K562 (cell line): ENCODE results near the gene BGN. TPM values are rescaled to one million over a fixed set of nuclear protein-coding genes. Genes with fewer than 3 reads are reported as not detected.

ENCODE experiments used
- ATAC-seq: fragments of 200-7000 bp; cut with Tn5 transposase; 3 replicates; pipeline ENCODE4 v1.9.1; 2020; ENCODE audit warnings: moderate library complexity
- BruUV-seq: library from RNA; stranded (reverse); fragments of 400-500 nt; replicated peaks from 2 replicates; lab custom pipeline; 2021; lab: Mats Ljungman, UMichigan
- CTCF ChIA-PET: fragments of 300-600 bp; formaldehyde crosslinking; extraction: SDS; loops from one replicate; lab custom pipeline; 2021; ENCODE audit warnings: low intra/inter-chr PET ratio; lab: Yijun Ruan, JAX
- POLR2A ChIA-PET: fragments of 300-600, 350-650 bp; sonication (Branson Sonifier 250); formaldehyde crosslinking; extraction: SDS; loops from one replicate; lab custom pipeline; 2021; ENCODE audit warnings: antibody characterized with exemption, inconsistent platforms; lab: Yijun Ruan, JAX
- DNase-seq, 4 experiments: peaks; one replicate each; pipeline versions ENCODE4 v3.0.0 to v3.0.0-alpha.2; 2011 to 2018; ENCODE audit warnings: low spot score in 3 of 4, mixed read lengths in 3 of 4; ENCODE audit errors: extremely low read depth in 1 of 4
- FAIRE-seq: peaks from 2 replicates; lab custom pipeline; 2011; peaks lifted over from hg19 to GRCh38; lab: Jason Lieb, UNC
- H2AFZ ChIP-seq: 2 replicates; pipeline ENCODE4 v1.6.0; 2011; ENCODE audit warnings: low read depth, low read length, control low read depth, inconsistent platforms
- H3K27ac ChIP-seq: fragments of 200-600 bp; 3 replicates; pipeline ENCODE4 v1.8.0; 2011; ENCODE audit warnings: low read depth, mild to moderate bottlenecking, control low read depth, inconsistent platforms, low read length, moderate library complexity, mixed read lengths; ENCODE audit errors: extremely low read depth
- H3K27me3 ChIP-seq, 2 experiments: fragments of 300-600 bp in 1 of 2; 2 replicates in 1 of 2; 3 replicates in 1 of 2; pipeline versions ENCODE4 v1.6.0 to v1.8.0; 2011; ENCODE audit warnings: inconsistent platforms in 2 of 2, low read length in 2 of 2, mild to moderate bottlenecking in 1 of 2, mixed read lengths in 1 of 2, moderate library complexity in 1 of 2; ENCODE audit not compliant: control insufficient read depth in 2 of 2, insufficient read depth in 2 of 2
- H3K36me3 ChIP-seq: fragments of 300-600 bp; 3 replicates; pipeline ENCODE4 v1.8.0; 2011; ENCODE audit warnings: mild to moderate bottlenecking, low read length, inconsistent platforms; ENCODE audit not compliant: control insufficient read depth, insufficient read depth
- H3K4me1 ChIP-seq, 2 experiments: fragments of 200-600 bp in 1 of 2; replicated peaks in 1 of 2; 2 replicates in 1 of 2; 3 replicates in 1 of 2; pipeline versions ENCODE4 v1.5.1 to v1.8.0; 2011; ENCODE audit warnings: inconsistent platforms in 2 of 2, low read length in 2 of 2, mild to moderate bottlenecking in 1 of 2, mixed read lengths in 1 of 2, moderate library complexity in 1 of 2; ENCODE audit not compliant: control insufficient read depth in 2 of 2, insufficient read depth in 2 of 2
- H3K4me2 ChIP-seq: 2 replicates; pipeline ENCODE4 v1.6.1; 2011; ENCODE audit warnings: low read length, control low read depth, inconsistent platforms, mixed read lengths; ENCODE audit not compliant: insufficient read depth
- H3K4me3 ChIP-seq: fragments of 200-600 bp; sonication (generic), shearing (Covaris generic); 2 replicates; pipeline ENCODE4 v1.5.1; 2016; ENCODE audit warnings: control low read depth, inconsistent platforms
- H3K79me2 ChIP-seq: fragments of 200-600 bp; 3 replicates; pipeline ENCODE4 v1.8.0; 2011; ENCODE audit warnings: low read length, inconsistent platforms; ENCODE audit not compliant: control insufficient read depth, insufficient read depth
- H3K9ac ChIP-seq, 2 experiments: 2 replicates each; pipeline versions ENCODE4 v1.6.0 to v1.6.1; 2011; ENCODE audit warnings: low read depth in 2 of 2, low read length in 2 of 2, control low read depth in 1 of 2, inconsistent platforms in 1 of 2, mild to moderate bottlenecking in 1 of 2, mixed read lengths in 1 of 2; ENCODE audit not compliant: insufficient read depth in 1 of 2
- H3K9me1 ChIP-seq: one replicate; pipeline ENCODE4 v1.6.0; 2011; ENCODE audit warnings: inconsistent platforms, mild to moderate bottlenecking, low read length, moderate library complexity; ENCODE audit not compliant: control insufficient read depth, insufficient read depth
- H3K9me3 ChIP-seq: replicated peaks from 2 replicates; pipeline ENCODE4 v1.5.1; 2011; ENCODE audit warnings: low read depth, low read length, inconsistent platforms; ENCODE audit not compliant: control insufficient read depth, insufficient read depth
- H4K20me1 ChIP-seq: replicated peaks from 2 replicates; pipeline ENCODE4 v1.6.1; 2011; ENCODE audit warnings: low read length, inconsistent platforms, mixed read lengths; ENCODE audit not compliant: control insufficient read depth, insufficient read depth
- RBM14 ChIP-seq: fragments of 200-400 bp; formaldehyde crosslinking; IDR thresholded peaks from 2 replicates; pipeline ENCODE4 v1.6.1; 2018; ENCODE audit warnings: low read depth, mild to moderate bottlenecking, low read length, moderate library complexity, borderline replicate concordance; ENCODE audit not compliant: insufficient read depth
- ZBTB17 ChIP-seq: fragments of 450-650 bp; formaldehyde crosslinking; IDR thresholded peaks from 2 replicates; pipeline ENCODE4 v1.4.0; 2020; ENCODE audit warnings: mild to moderate bottlenecking
- ZNF695 ChIP-seq: fragments of 450-650 bp; formaldehyde crosslinking; IDR thresholded peaks from 2 replicates; pipeline ENCODE4 v1.4.0; 2020; ENCODE audit warnings: mild to moderate bottlenecking, moderate library complexity
- WGBS: fragments of 100-300 bp; shearing (Covaris generic); methylation state at CpG from one replicate; pipeline ENCODE4 v1.1.6; 2016; ENCODE audit warnings: low coverage, mixed read lengths; ENCODE audit not compliant: insufficient coverage; ENCODE audit errors: missing lambda C conversion rate; 5-methylcytosine and 5-hydroxymethylcytosine counted together
- in situ Hi-C: fragments of 300-500 bp; cut with MboI; formaldehyde crosslinking; loops from 4 replicates; pipeline ENCODE4 v1.15.0; 2018; ENCODE audit warnings: inconsistent platforms, mixed read lengths
- intact Hi-C: fragments of 100-400 bp; cut with micrococcal nuclease; formaldehyde crosslinking; loops from 2 replicates; pipeline ENCODE4 v1.14.2; 2022
- polyA plus RNA-seq, 8 experiments: library from polyadenylated mRNA; depleted of rRNA in 4 of 8; stranded (reverse) in 5 of 8; unstranded in 3 of 8; fragments of >200 nt; fragmentation: Nextera tagmentation in 2 of 8; fragmentation: Illumina TruSeq in 1 of 8; extraction: Ambion mirVana in 2 of 8; extraction: Trizol in 1 of 8; gene quantifications; 2 replicates each; pipeline versions ENCODE4 v1.2.1 to v1.2.3, GENCODE V29; 2011 to 2014; ENCODE audit warnings: inconsistent platforms in 1 of 8, missing spikeins in 1 of 8
- total RNA-seq, 7 experiments: library from RNA; depleted of rRNA in 6 of 7; stranded (reverse); fragments of >200 nt in 6 of 7; fragmentation: Illumina TruSeq in 2 of 7; extraction: Trizol in 2 of 7; gene quantifications; 2 replicates each; pipeline versions ENCODE4 v1.2.1 to v1.2.3, GENCODE V29; 2011 to 2021; ENCODE audit warnings: low replicate concordance in 1 of 7
- TF ChIP-seq, protein P1 (sequence below): IDR thresholded peaks from 3 replicates; pipeline ENCODE4 v1.6.1; 2011; ENCODE audit warnings: borderline replicate concordance, mild to moderate bottlenecking; ENCODE audit not compliant: insufficient read length, insufficient read depth
- TF ChIP-seq, protein P2 (sequence below): fragments of 450-650 bp; IDR thresholded peaks from 2 replicates; pipeline ENCODE4 v1.6.1; 2017; ENCODE audit warnings: antibody characterized with exemption, mild to moderate bottlenecking
- TF ChIP-seq, protein P3 (sequence below): sonication (generic); formaldehyde crosslinking; IDR thresholded peaks from 2 replicates; pipeline ENCODE4 v1.8.1; 2023; ENCODE audit warnings: missing genetic modification reagents, mild to moderate bottlenecking, borderline replicate concordance

Gene BGN
- total and polyA plus RNA-seq, 9 of the 15 experiments (the other 6 are each of a cell fraction or from before 2014, with no cell fraction given): 0.11 TPM; not detected in 8

DNA sequence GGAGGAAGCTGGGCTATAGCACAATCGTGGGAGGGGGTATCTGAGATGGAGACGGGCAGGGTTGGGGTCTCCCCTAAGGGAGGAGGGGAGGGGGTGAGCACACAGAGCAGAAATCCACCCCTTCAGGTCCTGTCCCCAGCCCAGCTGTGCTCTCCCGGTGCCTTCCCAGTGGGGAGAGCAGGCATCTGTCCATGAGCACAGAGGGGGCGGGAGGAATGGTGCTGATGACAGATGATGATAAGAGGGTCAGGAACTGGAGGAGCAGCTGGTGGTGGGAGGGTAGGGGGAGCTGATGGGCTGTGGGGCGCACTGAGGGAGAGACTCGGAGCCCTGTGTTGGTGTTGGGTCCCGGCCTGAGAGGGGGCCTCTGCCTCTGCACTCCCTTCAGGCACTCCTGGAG is 31.3 kb downstream of the BGN start:
- no TSS peak for BruUV-seq
- H3K4me2 ChIP-seq: no peak overlapping the region
- H3K4me3 ChIP-seq: no peak overlapping the region
- peaks cover 0 to 1% of the 10 kb centered on the region in 2 experiments; a peak in 2 of 5 replicates for H3K4me1 ChIP-seq
- intact Hi-C loops: no loop called here
- no peaks in the 10 kb centered on the region for H3K9me1 ChIP-seq
- ATAC-seq (no peak), DNase-seq (peak in 2 of 4 experiments; percentile 27 to 28), FAIRE-seq (no peak)
- in situ Hi-C loops: no loop called here
- no peaks in the 10 kb centered on the region for H3K79me2 ChIP-seq
- ChIA-PET CTCF (no interaction called here), POLR2A (no interaction called here)
- H3K9me3 ChIP-seq: no peaks in the 10 kb centered on the region
- WGBS: 0% methylated on average over 6 of the region's 7 CpGs
- no peak overlapping the region for H3K9ac ChIP-seq
- no peak overlapping the region for H2AFZ ChIP-seq
- no peaks in the 10 kb centered on the region for H3K36me3 ChIP-seq
- no peaks in the 10 kb centered on the region for H4K20me1 ChIP-seq
- peaks cover 25 to 70% of the 10 kb centered on the region in 2 experiments; a peak in 4 of 5 replicates for H3K27me3 ChIP-seq
- H3K27ac ChIP-seq: no peak overlapping the region
- TF ChIP-seq, protein P1, sequence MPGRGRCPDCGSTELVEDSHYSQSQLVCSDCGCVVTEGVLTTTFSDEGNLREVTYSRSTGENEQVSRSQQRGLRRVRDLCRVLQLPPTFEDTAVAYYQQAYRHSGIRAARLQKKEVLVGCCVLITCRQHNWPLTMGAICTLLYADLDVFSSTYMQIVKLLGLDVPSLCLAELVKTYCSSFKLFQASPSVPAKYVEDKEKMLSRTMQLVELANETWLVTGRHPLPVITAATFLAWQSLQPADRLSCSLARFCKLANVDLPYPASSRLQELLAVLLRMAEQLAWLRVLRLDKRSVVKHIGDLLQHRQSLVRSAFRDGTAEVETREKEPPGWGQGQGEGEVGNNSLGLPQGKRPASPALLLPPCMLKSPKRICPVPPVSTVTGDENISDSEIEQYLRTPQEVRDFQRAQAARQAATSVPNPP: no peak
- no peak for TF ChIP-seq ZBTB17 (CRISPR knock-in tag)
- no peak for TF ChIP-seq RBM14
- TF ChIP-seq, protein P2, sequence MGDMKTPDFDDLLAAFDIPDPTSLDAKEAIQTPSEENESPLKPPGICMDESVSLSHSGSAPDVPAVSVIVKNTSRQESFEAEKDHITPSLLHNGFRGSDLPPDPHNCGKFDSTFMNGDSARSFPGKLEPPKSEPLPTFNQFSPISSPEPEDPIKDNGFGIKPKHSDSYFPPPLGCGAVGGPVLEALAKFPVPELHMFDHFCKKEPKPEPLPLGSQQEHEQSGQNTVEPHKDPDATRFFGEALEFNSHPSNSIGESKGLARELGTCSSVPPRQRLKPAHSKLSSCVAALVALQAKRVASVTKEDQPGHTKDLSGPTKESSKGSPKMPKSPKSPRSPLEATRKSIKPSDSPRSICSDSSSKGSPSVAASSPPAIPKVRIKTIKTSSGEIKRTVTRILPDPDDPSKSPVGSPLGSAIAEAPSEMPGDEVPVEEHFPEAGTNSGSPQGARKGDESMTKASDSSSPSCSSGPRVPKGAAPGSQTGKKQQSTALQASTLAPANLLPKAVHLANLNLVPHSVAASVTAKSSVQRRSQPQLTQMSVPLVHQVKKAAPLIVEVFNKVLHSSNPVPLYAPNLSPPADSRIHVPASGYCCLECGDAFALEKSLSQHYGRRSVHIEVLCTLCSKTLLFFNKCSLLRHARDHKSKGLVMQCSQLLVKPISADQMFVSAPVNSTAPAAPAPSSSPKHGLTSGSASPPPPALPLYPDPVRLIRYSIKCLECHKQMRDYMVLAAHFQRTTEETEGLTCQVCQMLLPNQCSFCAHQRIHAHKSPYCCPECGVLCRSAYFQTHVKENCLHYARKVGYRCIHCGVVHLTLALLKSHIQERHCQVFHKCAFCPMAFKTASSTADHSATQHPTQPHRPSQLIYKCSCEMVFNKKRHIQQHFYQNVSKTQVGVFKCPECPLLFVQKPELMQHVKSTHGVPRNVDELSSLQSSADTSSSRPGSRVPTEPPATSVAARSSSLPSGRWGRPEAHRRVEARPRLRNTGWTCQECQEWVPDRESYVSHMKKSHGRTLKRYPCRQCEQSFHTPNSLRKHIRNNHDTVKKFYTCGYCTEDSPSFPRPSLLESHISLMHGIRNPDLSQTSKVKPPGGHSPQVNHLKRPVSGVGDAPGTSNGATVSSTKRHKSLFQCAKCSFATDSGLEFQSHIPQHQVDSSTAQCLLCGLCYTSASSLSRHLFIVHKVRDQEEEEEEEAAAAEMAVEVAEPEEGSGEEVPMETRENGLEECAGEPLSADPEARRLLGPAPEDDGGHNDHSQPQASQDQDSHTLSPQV: no peak
- TF ChIP-seq, protein P3, sequence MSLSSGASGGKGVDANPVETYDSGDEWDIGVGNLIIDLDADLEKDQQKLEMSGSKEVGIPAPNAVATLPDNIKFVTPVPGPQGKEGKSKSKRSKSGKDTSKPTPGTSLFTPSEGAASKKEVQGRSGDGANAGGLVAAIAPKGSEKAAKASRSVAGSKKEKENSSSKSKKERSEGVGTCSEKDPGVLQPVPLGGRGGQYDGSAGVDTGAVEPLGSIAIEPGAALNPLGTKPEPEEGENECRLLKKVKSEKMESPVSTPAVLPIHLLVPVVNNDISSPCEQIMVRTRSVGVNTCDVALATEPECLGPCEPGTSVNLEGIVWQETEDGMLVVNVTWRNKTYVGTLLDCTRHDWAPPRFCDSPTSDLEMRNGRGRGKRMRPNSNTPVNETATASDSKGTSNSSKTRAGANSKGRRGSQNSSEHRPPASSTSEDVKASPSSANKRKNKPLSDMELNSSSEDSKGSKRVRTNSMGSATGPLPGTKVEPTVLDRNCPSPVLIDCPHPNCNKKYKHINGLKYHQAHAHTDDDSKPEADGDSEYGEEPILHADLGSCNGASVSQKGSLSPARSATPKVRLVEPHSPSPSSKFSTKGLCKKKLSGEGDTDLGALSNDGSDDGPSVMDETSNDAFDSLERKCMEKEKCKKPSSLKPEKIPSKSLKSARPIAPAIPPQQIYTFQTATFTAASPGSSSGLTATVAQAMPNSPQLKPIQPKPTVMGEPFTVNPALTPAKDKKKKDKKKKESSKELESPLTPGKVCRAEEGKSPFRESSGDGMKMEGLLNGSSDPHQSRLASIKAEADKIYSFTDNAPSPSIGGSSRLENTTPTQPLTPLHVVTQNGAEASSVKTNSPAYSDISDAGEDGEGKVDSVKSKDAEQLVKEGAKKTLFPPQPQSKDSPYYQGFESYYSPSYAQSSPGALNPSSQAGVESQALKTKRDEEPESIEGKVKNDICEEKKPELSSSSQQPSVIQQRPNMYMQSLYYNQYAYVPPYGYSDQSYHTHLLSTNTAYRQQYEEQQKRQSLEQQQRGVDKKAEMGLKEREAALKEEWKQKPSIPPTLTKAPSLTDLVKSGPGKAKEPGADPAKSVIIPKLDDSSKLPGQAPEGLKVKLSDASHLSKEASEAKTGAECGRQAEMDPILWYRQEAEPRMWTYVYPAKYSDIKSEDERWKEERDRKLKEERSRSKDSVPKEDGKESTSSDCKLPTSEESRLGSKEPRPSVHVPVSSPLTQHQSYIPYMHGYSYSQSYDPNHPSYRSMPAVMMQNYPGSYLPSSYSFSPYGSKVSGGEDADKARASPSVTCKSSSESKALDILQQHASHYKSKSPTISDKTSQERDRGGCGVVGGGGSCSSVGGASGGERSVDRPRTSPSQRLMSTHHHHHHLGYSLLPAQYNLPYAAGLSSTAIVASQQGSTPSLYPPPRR (CRISPR knock-in tag): no peak
- no peak for TF ChIP-seq ZNF695 (CRISPR knock-in tag)
